Fibroblast of mammary gland (primary cell): ENCODE measurements around the gene PCDHGA6.
A peak's percentile ranks its signal among the peaks of the same experiment; 100 is the strongest.

Source experiments
- DNase-seq: peaks from one replicate; pipeline ENCODE4 v3.0.0-alpha.2; 2010; ENCODE audit warnings: low read depth
- H3K4me3 ChIP-seq: 2 replicates; pipeline ENCODE4 v1.5.1; 2011; ENCODE audit warnings: low read depth, mild to moderate bottlenecking, low read length, moderate library complexity; ENCODE audit not compliant: control insufficient read depth
- CTCF ChIP-seq: conservative IDR thresholded peaks from 2 replicates; pipeline ENCODE4 v1.5.1; 2011; ENCODE audit warnings: low read depth, low read length, inconsistent platforms; ENCODE audit not compliant: control insufficient read depth, insufficient read depth

Gene PCDHGA6

GRCh38 chr5:141362719-141363118 lies 11.0 kb upstream of the PCDHGA6 start:
- DNase-seq = no peak
- no peak overlapping the region for H3K4me3 ChIP-seq
- no peak for TF ChIP-seq CTCF

DNA sequence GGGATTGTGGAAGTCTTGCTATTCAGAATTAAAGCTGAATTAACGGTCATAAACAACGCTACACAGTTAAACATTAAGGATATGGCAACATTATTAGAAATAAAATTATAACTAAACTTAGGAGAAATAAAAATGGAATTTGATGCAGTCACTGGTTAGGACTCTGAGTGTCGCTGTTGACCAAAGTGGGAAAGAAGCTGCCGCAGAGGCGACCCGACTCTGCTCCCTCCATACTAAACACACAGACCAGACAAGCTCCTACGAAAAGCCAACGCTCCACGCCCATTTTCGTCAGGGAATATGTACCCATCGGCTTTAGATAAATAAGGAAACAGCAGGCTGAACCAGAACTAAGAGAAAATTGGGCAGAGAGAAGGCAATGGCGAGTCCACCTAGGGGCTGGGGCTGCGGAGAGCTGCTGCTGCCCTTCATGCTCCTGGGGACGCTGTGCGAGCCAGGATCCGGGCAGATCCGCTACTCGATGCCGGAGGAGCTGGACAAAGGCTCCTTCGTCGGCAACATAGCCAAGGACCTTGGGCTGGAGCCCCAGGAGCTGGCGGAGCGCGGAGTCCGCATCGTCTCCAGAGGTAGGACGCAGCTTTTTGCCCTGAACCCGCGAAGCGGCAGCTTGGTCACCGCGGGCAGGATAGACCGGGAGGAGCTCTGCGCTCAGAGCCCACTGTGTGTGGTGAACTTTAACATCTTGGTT lies 9.6 kb upstream of the PCDHGA6 start, which contains the start of gene PCDHGA5:
PCDHGA5 (plus strand) TSS at position 211 of the 709 bp plus-strand sequence; CDS start at position 380, 169 bp downstream.
- TF ChIP-seq CTCF = peak; percentile 15
- peak within 1 kb of the TSS; percentile 4 for H3K4me3 ChIP-seq
- peak; percentile 28 for DNase-seq

GRCh38 chr5:141366016-141366896 lies 7.4 kb upstream of the PCDHGA6 start:
- TF ChIP-seq CTCF = no peak
- no peak overlapping the region for H3K4me3 ChIP-seq
- no peak for DNase-seq

- peak; percentile 44 for TF ChIP-seq CTCF
- peak within 1 kb of the TSS; percentile 22 for H3K4me3 ChIP-seq
- peak; percentile 56 for DNase-seq
These were observed 3.5 kb upstream of the PCDHGA6 start, which contains the start of gene PCDHGB3 for GRCh38 chr5:141369994-141370848. Gene PCDHGB3, plus strand, starts transcription at chr5:141370242. Its CDS starts 153 bp downstream, at chr5:141370395.

DNA sequence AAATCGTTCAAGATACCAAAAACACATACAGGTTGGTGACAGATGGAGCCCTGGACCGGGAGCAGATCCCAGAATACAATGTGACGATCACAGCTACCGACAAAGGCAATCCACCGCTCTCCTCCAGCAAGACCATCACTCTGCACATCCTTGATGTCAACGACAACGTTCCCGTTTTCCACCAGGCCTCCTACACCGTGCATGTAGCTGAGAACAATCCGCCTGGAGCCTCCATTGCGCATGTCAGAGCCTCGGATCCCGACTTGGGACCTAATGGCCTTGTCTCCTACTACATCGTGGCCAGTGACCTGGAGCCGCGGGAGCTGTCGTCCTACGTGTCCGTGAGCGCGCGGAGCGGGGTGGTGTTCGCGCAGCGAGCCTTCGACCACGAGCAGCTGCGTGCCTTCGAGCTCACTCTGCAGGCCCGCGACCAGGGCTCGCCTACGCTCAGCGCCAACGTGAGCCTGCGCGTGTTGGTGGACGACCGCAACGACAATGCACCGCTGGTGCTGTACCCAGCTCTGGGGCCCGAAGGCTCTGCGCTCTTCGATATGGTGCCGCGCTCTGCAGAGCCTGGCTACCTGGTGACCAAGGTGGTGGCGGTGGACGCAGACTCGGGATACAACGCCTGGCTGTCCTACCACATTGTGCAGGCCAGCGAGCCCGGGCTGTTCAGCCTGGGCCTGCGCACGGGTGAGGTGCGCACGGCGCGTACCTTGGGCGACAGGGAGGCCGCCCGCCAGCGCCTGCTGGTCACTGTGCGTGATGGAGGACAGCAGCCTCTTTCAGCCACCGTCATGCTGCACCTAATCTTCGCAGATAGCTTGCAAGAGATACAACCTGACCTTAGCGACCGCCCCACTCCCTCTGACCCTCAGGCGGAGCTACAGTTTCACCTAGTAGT lies 1.9 kb upstream of the PCDHGA6 start:
- TF ChIP-seq CTCF = no peak
- DNase-seq = no peak
- H3K4me3 ChIP-seq = no peak overlapping the region

- no peak overlapping the region for H3K4me3 ChIP-seq
- DNase-seq = no peak
- TF ChIP-seq CTCF = no peak
These were observed 936 bp downstream of the PCDHGA6 start for GRCh38 chr5:141374627-141375026.
